ENCODE data around the gene TSGA10. TPM values are rescaled to one million over a fixed set of nuclear protein-coding genes. Genes with fewer than 3 reads are reported as not detected.

The TSGA10 gene
- total RNA-seq, 1 experiment from 2014 or later = 4.2 TPM

- Histone ChIP-seq H3K36me3 (peaks cover 34% of the 10 kb centered on the region), H3K27me3 (no peaks in the 10 kb centered on the region)
- DNase-seq = no peak
These were observed 16.8 kb upstream of the TSGA10 start for GRCh38 chr2:99171377-99172140.

GRCh38 chr2:99169534-99169933, 14.8 kb upstream of the TSGA10 start:
- H3K4me3 ChIP-seq = no peak overlapping the region
- H3K4me1 ChIP-seq = no peaks in the 10 kb centered on the region
- H3K27ac ChIP-seq = no peak overlapping the region
- H3K9me3 ChIP-seq (replicated peaks) = no peaks in the 10 kb centered on the region
- H3K36me3 ChIP-seq = peaks cover 39% of the 10 kb centered on the region
- DNase-seq = no peak
- H3K27me3 ChIP-seq = no peaks in the 10 kb centered on the region

More at GRCh38 chr2:99171377-99172140, 16.8 kb upstream of the TSGA10 start:
- no peaks in the 10 kb centered on the region for H3K4me1 ChIP-seq
- H3K27ac ChIP-seq = no peak overlapping the region
- H3K9me3 ChIP-seq (replicated peaks) = no peaks in the 10 kb centered on the region
- H3K4me3 ChIP-seq = no peak overlapping the region

- Histone ChIP-seq H3K4me3 (no peak overlapping the region), H3K27ac (no peak overlapping the region), H3K36me3 (peaks cover 31% of the 10 kb centered on the region), H3K9me3 (replicated peaks) (no peaks in the 10 kb centered on the region), H3K4me1 (no peaks in the 10 kb centered on the region), H3K27me3 (no peaks in the 10 kb centered on the region)
- no peak for DNase-seq
These were observed 11.5 kb upstream of the TSGA10 start for GRCh38 chr2:99166218-99166617.

- Histone ChIP-seq H3K9me3 (replicated peaks) (no peaks in the 10 kb centered on the region), H3K36me3 (no peaks in the 10 kb centered on the region; the same call in 1 of the 2 replicates), H3K27ac (no peak overlapping the region), H3K4me1 (no peaks in the 10 kb centered on the region), H3K4me3 (no peak overlapping the region), H3K27me3 (no peaks in the 10 kb centered on the region)
- no peak for DNase-seq
These were observed 4.9 kb upstream of the TSGA10 start for GRCh38 chr2:99159594-99159993.

GRCh38 chr2:99158599-99158998, 3.9 kb upstream of the TSGA10 start:
- DNase-seq = no peak
- Histone ChIP-seq H3K36me3 (no peaks in the 10 kb centered on the region), H3K27ac (no peak overlapping the region), H3K4me3 (no peak overlapping the region), H3K4me1 (no peaks in the 10 kb centered on the region), H3K9me3 (replicated peaks) (no peaks in the 10 kb centered on the region), H3K27me3 (no peaks in the 10 kb centered on the region)

DNA sequence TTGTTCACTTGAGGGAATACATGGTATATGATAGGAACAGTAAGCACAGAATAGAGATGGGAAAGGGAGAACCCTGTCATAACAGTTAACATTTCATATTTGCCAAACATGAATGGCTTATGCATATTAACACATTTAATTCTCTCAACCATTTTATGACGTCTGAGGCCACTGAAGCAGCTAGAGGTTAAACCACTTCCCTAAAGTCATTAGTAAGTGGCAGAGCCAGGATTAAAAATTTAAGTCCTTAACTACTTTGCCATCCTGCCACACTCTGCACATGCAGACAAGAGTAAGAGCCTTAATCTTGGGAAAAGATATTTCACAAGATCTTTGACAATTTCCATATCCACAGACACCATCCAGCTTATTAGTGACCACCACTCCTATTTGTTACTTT, 2.1 kb upstream of the TSGA10 start:
- Histone ChIP-seq H3K4me3 (no peak overlapping the region), H3K9me3 (replicated peaks) (no peaks in the 10 kb centered on the region), H3K27me3 (no peaks in the 10 kb centered on the region), H3K36me3 (no peaks in the 10 kb centered on the region), H3K4me1 (no peaks in the 10 kb centered on the region), H3K27ac (no peak overlapping the region)
- DNase-seq = no peak

GRCh38 chr2:99153921-99154604, 679 bp downstream of the TSGA10 start:
- Histone ChIP-seq H3K27ac (peak overlapping the region; percentile 59; the same call in 1 of the 2 replicates), H3K36me3 (no peaks in the 10 kb centered on the region), H3K27me3 (no peaks in the 10 kb centered on the region), H3K4me1 (no peaks in the 10 kb centered on the region), H3K4me3 (peak overlapping the region; percentile 89), H3K9me3 (replicated peaks) (no peaks in the 10 kb centered on the region)
- DNase-seq = no peak

DNA sequence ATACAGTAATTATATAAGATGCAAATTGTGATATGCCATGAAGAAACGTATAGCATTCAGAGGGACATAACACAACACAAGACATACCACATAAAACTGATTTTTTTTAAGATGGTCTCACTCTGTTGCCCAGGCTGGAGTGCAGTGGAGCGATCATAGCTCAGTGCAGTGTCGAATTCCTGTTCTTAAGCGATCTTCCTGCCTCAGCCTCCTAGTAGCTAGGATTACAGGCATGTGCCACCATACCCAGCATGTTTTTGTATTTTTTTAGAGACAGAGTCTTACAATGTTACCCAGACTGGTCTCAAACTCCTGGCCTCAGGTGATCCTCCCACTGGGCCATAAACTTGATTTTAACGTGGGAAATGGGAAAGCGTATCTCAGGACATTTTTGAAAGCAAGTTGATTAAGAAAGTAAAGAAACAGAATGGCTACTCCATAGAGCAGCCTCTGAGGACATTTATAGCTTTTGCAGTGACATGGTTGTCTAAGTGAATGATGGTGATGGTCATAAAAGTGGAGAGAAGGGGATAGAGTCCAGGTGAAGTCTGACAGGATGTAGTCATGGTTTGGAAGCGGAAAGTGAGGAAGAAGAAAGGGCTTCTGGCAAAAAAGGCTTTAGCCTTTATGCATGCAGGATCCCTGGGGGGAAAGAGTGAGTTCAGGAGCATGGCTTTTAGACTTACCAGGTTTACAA, 2.4 kb downstream of the TSGA10 start:
- no peak overlapping the region for H3K4me3 ChIP-seq
- DNase-seq = no peak
- H3K27me3 ChIP-seq = no peaks in the 10 kb centered on the region
- no peaks in the 10 kb centered on the region for H3K36me3 ChIP-seq
- no peaks in the 10 kb centered on the region for H3K9me3 ChIP-seq (replicated peaks)
- H3K4me1 ChIP-seq = no peaks in the 10 kb centered on the region
- H3K27ac ChIP-seq = no peak overlapping the region

DNA sequence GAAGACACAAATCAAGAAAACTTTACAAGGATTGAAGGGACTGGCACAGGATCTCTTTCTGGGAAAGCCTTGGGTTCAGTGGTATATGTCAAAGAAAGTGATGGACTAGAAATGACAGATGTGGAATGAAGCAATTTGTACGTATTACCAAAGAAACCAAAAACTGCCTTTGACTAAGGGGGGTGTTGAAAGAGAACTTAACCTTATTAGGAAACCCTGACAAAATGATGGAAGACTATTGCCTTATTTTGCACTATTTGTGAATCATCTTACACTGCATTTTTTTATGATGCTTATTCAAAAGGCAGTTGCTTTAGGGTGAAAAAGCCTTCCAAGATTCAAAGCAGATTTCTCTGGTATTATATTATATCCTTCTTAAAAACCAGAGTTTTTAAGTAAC, 4.0 kb downstream of the TSGA10 start:
- Histone ChIP-seq H3K9me3 (replicated peaks) (no peaks in the 10 kb centered on the region), H3K4me1 (no peaks in the 10 kb centered on the region), H3K36me3 (no peaks in the 10 kb centered on the region), H3K4me3 (no peak overlapping the region), H3K27ac (no peak overlapping the region), H3K27me3 (no peaks in the 10 kb centered on the region)
- no peak for DNase-seq

DNA sequence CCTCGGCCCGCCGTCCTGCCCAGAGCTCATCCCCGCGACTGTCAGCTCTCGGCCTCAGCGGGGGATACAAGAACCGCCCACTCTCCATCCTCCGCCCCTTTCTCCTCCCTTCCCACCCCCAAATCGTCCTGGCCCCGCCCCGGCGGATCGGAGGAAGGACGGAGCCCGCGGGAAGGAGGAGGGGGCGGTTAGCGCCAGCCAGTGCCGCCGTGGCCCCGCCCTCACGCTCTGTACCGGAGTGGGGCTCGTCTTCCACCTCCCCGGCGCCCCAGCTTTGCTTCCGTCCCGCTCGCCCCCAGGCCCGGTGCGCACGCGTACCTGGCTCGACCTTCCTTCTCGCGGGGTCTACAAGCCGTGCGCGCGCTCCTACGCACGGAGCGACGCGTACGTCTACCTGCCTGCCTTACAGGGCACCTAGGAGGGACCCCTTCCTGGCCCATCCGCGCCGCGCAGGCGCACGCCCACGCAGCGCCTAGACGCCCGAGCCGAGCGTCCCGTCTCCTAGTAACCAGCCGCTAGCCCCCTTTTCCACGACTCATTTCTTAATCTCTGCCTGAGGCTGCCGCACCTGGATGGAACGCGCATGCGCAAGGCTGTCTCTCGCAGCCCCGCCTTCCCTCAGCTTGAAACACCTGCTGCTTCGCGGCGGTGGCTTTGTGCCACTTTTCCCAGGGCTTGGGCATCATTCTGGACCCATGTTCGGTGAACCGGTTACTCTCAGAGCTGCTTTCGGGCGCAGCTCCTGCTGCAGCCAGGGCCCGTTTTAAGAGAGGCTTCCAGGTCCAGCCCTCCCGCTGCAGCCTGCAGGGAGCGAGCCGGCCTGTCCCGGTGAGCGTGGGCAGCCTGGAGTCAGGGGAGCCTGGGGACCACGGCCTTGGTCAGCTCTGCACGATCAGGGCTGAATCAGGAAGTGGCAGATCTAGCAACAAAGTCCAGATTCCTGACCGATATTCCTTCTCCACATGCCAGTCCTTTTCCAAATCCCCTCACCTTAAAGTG, 13.3 kb downstream of the TSGA10 start, which contains the start of gene C2orf15:
TSS of gene C2orf15 (plus strand) at position 598 of the 999 bp plus-strand sequence. CDS start 8,852 bp downstream, outside the sequence.
- H3K4me3 ChIP-seq = peak within 1 kb of the TSS; percentile 78
- DNase-seq = peak; percentile 94 to 95
- no peaks in the 10 kb centered on the region for H3K9me3 ChIP-seq (replicated peaks)
- peaks cover 3% of the 10 kb centered on the region for H3K4me1 ChIP-seq
- H3K27ac ChIP-seq = peak within 1 kb of the TSS; percentile 32
- H3K36me3 ChIP-seq = no peaks in the 10 kb centered on the region
- H3K27me3 ChIP-seq = no peaks in the 10 kb centered on the region

GRCh38 chr2:99140860-99141109, 14.0 kb downstream of the TSGA10 start:
- peak overlapping the region; percentile 32 for H3K27ac ChIP-seq
- DNase-seq = peak; percentile 64 to 78

DNA sequence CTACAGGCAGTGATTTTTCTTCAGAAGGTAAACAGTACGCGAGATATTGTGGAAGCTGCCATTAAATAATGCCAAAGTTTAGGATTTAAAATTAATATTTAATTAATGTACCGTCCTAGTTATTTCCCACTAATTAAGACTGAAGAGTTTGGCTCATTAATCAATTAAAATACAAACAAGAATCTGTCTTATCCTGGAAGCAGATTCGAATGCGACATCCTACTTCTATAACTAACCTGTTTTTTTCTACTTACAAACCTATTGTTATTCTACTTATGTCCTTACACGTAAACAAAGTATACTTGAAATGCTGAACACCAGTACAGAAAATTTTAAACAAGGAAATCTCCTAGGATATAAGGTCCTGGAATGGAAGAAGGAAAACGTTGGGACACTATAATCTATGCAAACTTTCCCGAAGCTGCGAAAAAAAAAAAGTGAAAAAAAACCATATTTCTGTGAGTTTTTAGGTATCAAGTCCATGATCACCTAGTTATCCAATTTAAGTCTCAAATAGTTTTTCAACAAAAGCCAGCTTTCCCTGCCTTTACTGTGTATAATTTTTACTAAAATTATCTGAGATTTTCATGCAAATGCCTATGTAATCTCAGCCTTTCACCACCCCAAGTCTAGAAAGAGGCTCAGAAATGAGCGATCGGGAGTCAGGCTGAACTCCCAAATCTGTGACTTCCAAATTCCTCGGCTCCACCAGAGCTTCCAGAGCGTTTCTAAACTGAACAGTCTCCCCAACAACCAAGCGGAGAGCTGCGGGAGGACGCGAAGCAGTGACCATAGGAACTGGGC, 14.5 kb downstream of the TSGA10 start:
- Histone ChIP-seq H3K27me3 (no peaks in the 10 kb centered on the region), H3K36me3 (no peaks in the 10 kb centered on the region), H3K9me3 (replicated peaks) (no peaks in the 10 kb centered on the region), H3K4me3 (peak overlapping the region; percentile 78), H3K27ac (peak overlapping the region; percentile 32), H3K4me1 (peaks cover 3% of the 10 kb centered on the region)
- DNase-seq = no peak

More at GRCh38 chr2:99140860-99141109, 14.0 kb downstream of the TSGA10 start:
- no peaks in the 10 kb centered on the region for H3K27me3 ChIP-seq
- H3K9me3 ChIP-seq (replicated peaks) = no peaks in the 10 kb centered on the region
- H3K4me1 ChIP-seq = peaks cover 3% of the 10 kb centered on the region
- H3K36me3 ChIP-seq = no peaks in the 10 kb centered on the region
- H3K4me3 ChIP-seq = peak overlapping the region; percentile 78

DNA sequence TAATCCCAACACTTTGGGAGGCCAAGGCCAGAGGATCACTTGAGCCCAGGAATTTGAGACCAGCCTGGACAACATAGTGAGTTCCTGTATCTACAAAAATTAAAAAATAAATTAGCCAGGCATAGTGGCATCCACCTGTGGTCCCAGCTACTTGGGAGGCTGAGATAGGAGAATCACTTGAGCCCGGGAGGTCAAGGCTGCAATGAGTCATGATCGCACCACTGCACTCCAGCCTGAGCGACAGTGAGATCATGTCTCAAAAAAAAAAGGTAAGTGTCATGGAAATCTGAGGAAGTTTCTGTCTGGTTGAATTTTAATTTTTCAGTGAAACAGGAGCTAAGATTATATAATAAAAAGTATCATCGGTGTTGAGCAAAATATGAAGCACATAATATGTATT, 15.7 kb downstream of the TSGA10 start:
- Histone ChIP-seq H3K4me1 (peaks cover 3% of the 10 kb centered on the region), H3K36me3 (no peaks in the 10 kb centered on the region), H3K9me3 (replicated peaks) (no peaks in the 10 kb centered on the region), H3K27me3 (no peaks in the 10 kb centered on the region), H3K27ac (no peak overlapping the region), H3K4me3 (no peak overlapping the region)
- no peak for DNase-seq

Measured in SJCRH30 (cell line).